ENCODE data around the gene LONP1.

Gene LONP1

GRCh38 chr19:5719961-5720790, at the start of gene LONP1, which contains the start of gene CATSPERD:
LONP1 (minus strand) TSS chr19:5720146; CDS start chr19:5720132, 14 bp downstream.
CATSPERD (plus strand) TSS chr19:5720637; CDS start chr19:5720738, 101 bp downstream.
- peak; percentile 99 for TF ChIP-seq CTCF (IDR thresholded peaks at IDR 0.05; ENCODE audit: borderline replicate concordance, insufficient read depth, low read depth, low read length)

GRCh38 chr19:5767949-5768348, 48.0 kb upstream of the LONP1 start:
- no peak for TF ChIP-seq CTCF (IDR thresholded peaks at IDR 0.05; ENCODE audit: borderline replicate concordance, insufficient read depth, low read depth, low read length)
- H3K4me3 ChIP-seq (ENCODE audit: low read depth, low read length) = no peak overlapping the region

More at GRCh38 chr19:5719961-5720790, at the start of gene LONP1, which contains the start of gene CATSPERD:
- H3K4me3 ChIP-seq (ENCODE audit: low read depth, low read length) = peak within 1 kb of the TSS; percentile 97

- no peak overlapping the region for H3K4me3 ChIP-seq (ENCODE audit: low read depth, low read length)
- no peak for TF ChIP-seq CTCF (IDR thresholded peaks at IDR 0.05; ENCODE audit: borderline replicate concordance, insufficient read depth, low read depth, low read length)
Measured at GRCh38 chr19:5765220-5765619, 45.3 kb upstream of the LONP1 start.

GRCh38 chr19:5762608-5763217, 42.8 kb upstream of the LONP1 start:
- no peak overlapping the region for H3K4me3 ChIP-seq (ENCODE audit: low read depth, low read length)
- no peak for TF ChIP-seq CTCF (IDR thresholded peaks at IDR 0.05; ENCODE audit: borderline replicate concordance, insufficient read depth, low read depth, low read length)

- TF ChIP-seq CTCF (IDR thresholded peaks at IDR 0.05; ENCODE audit: borderline replicate concordance, insufficient read depth, low read depth, low read length) = no peak
- H3K4me3 ChIP-seq (ENCODE audit: low read depth, low read length) = no peak overlapping the region
Measured at GRCh38 chr19:5753743-5754142, 33.8 kb upstream of the LONP1 start.

GRCh38 chr19:5751709-5752108, 31.8 kb upstream of the LONP1 start:
- TF ChIP-seq CTCF (IDR thresholded peaks at IDR 0.05; ENCODE audit: borderline replicate concordance, insufficient read depth, low read depth, low read length) = no peak
- H3K4me3 ChIP-seq (ENCODE audit: low read depth, low read length) = no peak overlapping the region

Data from GM12875 (cell line).